HepG2 (cell line): ENCODE results near the gene PWP2. TPM values are rescaled to one million over a fixed set of nuclear protein-coding genes. Genes with fewer than 3 reads are reported as not detected.
A peak's percentile ranks its signal among the peaks of the same experiment; 100 is the strongest.

Experiments used
- ATAC-seq: fragments of 200-7000 bp; cut with Tn5 transposase; 3 replicates; pipeline ENCODE4 v1.9.1; 2020; ENCODE audit warnings: mild to moderate bottlenecking, moderate library complexity
- BruUV-seq: library from RNA; stranded (reverse); fragments of 400-500 nt; replicated peaks from 2 replicates; lab custom pipeline; 2021; lab: Mats Ljungman, UMichigan
- CTCF ChIA-PET: fragments of 300-600 bp; formaldehyde crosslinking; extraction: SDS; loops from one replicate; lab custom pipeline; 2021; ENCODE audit warnings: low total read pairs, inconsistent platforms, low intra/inter-chr PET ratio; lab: Yijun Ruan, JAX
- POLR2A ChIA-PET: fragments of 350-600 bp; sonication (Branson Sonifier 250); formaldehyde crosslinking; loops from one replicate; lab custom pipeline; 2020; ENCODE audit warnings: antibody characterized with exemption, inconsistent platforms; lab: Yijun Ruan, JAX
- DNase-seq: peaks from one replicate; pipeline ENCODE4 v3.0.0-alpha.2; 2015; ENCODE audit warnings: low spot score
- FAIRE-seq: peaks from 3 replicates; lab custom pipeline; 2011; peaks lifted over from hg19 to GRCh38; lab: Jason Lieb, UNC
- H2AFZ ChIP-seq: one replicate; pipeline ENCODE4 v1.6.1; 2011; ENCODE audit warnings: low read length, inconsistent platforms
- H3K27ac ChIP-seq: fragments of 300-600 bp; 3 replicates; pipeline ENCODE4 v1.8.0; 2011; ENCODE audit warnings: mixed run types, mild to moderate bottlenecking, mixed read lengths, low read length, inconsistent platforms; ENCODE audit not compliant: insufficient read depth; ENCODE audit errors: extremely low read length
- H3K27me3 ChIP-seq, 2 experiments: fragments of 200-600 bp in 1 of 2; 2 replicates in 1 of 2; 3 replicates in 1 of 2; pipeline versions ENCODE4 v1.6.0 to v1.8.0; 2011; ENCODE audit warnings: low read length in 2 of 2, mild to moderate bottlenecking in 2 of 2, moderate library complexity in 2 of 2, inconsistent platforms in 1 of 2; ENCODE audit not compliant: insufficient read depth in 2 of 2, control insufficient read depth in 1 of 2
- H3K36me3 ChIP-seq, 2 experiments: fragments of 200-600 bp in 1 of 2; replicated peaks in 1 of 2; 2 replicates in 1 of 2; 3 replicates in 1 of 2; pipeline versions ENCODE4 v1.5.1 to v1.8.0; 2011; ENCODE audit warnings: low read length in 2 of 2, inconsistent platforms in 1 of 2; ENCODE audit not compliant: insufficient read depth in 2 of 2, control insufficient read depth in 1 of 2
- H3K4me1 ChIP-seq: 2 replicates; pipeline ENCODE4 v1.5.1; 2012; ENCODE audit warnings: low read length, inconsistent platforms; ENCODE audit not compliant: insufficient read depth
- H3K4me2 ChIP-seq: 2 replicates; pipeline ENCODE4 v1.6.0; 2011; ENCODE audit warnings: low read depth, low read length, inconsistent platforms
- H3K4me3 ChIP-seq, 3 experiments: fragments of 200-600 bp in 1 of 3; sonication (generic), shearing (Covaris generic) in 1 of 3; replicated peaks in 1 of 3; 2 replicates each; pipeline ENCODE4 v1.5.1; 2011 to 2016; ENCODE audit warnings: low read length in 3 of 3, inconsistent platforms in 2 of 3, low read depth in 2 of 3, mild to moderate bottlenecking in 2 of 3, control low read depth in 1 of 3, mixed read lengths in 1 of 3; ENCODE audit not compliant: insufficient read depth in 1 of 3
- H3K79me2 ChIP-seq: one replicate; pipeline ENCODE4 v1.6.1; 2011; ENCODE audit warnings: low read length, inconsistent platforms; ENCODE audit not compliant: insufficient read depth
- H3K9ac ChIP-seq: 2 replicates; pipeline ENCODE4 v1.6.0; 2011; ENCODE audit warnings: mild to moderate bottlenecking, low read depth, low read length, inconsistent platforms; ENCODE audit not compliant: insufficient read depth
- H3K9me3 ChIP-seq: 2 replicates; pipeline ENCODE4 v1.5.1; 2012; ENCODE audit warnings: mild to moderate bottlenecking, low read length
- H4K20me1 ChIP-seq: 2 replicates; pipeline ENCODE4 v1.6.0; 2011; ENCODE audit warnings: inconsistent platforms, mild to moderate bottlenecking, low read length, moderate library complexity; ENCODE audit not compliant: insufficient read depth
- AGO2 ChIP-seq: fragments of 200-400 bp; formaldehyde crosslinking; optimal IDR thresholded peaks from 2 replicates; pipeline ENCODE3; 2017; ENCODE audit warnings: mild to moderate bottlenecking, low read depth, low read length, moderate library complexity
- ELK4 ChIP-seq: sonication (generic); formaldehyde crosslinking; IDR thresholded peaks from 2 replicates; pipeline ENCODE4 v1.9.0; 2021; ENCODE audit warnings: missing genetic modification reagents, borderline replicate concordance
- IRF9 ChIP-seq: sonication (generic); formaldehyde crosslinking; IDR thresholded peaks from 2 replicates; pipeline ENCODE4 v1.8.0; 2022; ENCODE audit warnings: missing genetic modification reagents, mild to moderate bottlenecking, borderline replicate concordance
- WGBS: methylation state at CpG from one replicate; pipeline ENCODE4 v1.1.6; 2017; ENCODE audit warnings: low lambda C conversion rate; 5-methylcytosine and 5-hydroxymethylcytosine counted together
- in situ Hi-C: cut with HindIII; loops from 2 replicates; pipeline ENCODE4 v1.10.0; 2017; ENCODE audit warnings: low pct_unique_long_range_greater_than_20kb; ENCODE audit not compliant: extremely low pct_ligation_motif_present
- intact Hi-C: fragments of 100-400 bp; cut with micrococcal nuclease; formaldehyde crosslinking; loops from one replicate; pipeline ENCODE4 v1.10.0; 2022; ENCODE audit not compliant: unreplicated experiment
- polyA plus RNA-seq, 8 experiments: library from polyadenylated mRNA; depleted of rRNA in 3 of 8; stranded (reverse) in 7 of 8; unstranded in 1 of 8; fragments of >200 nt; fragmentation: Illumina TruSeq in 4 of 8; extraction: Trizol in 4 of 8; gene quantifications; 2 replicates each; pipeline versions ENCODE4 v1.2.1 to v1.2.3, GENCODE V29; 2011 to 2016; ENCODE audit warnings: low read depth in 4 of 8, missing spikeins in 1 of 8, mixed read lengths in 1 of 8; ENCODE audit not compliant: insufficient read depth in 1 of 8
- total RNA-seq, 5 experiments: library from RNA; depleted of rRNA; stranded (reverse); fragments of >200 nt; fragmentation: Illumina TruSeq; extraction: Trizol; gene quantifications; 2 replicates each; pipeline ENCODE4 v1.2.3, GENCODE V29; 2016; ENCODE audit warnings: low read depth in 1 of 5
- TF ChIP-seq, protein P1 (sequence below): sonication (generic); formaldehyde crosslinking; IDR thresholded peaks from 2 replicates; pipeline ENCODE4 v1.8.1; 2022; ENCODE audit warnings: low read depth, mild to moderate bottlenecking, missing genetic modification reagents

Gene PWP2
- total and polyA plus RNA-seq, 2 of the 13 experiments (the other 11 are each of a cell fraction or from before 2014, with no cell fraction given): 7.7 to 17.0 TPM

GRCh38 chr21:44086636-44087425 is 20.4 kb upstream of the PWP2 start:
- ATAC-seq: no peak
- Histone ChIP-seq H4K20me1 (no peaks in the 10 kb centered on the region), H3K27me3 (no peaks in the 10 kb centered on the region), H3K9me3 (no peaks in the 10 kb centered on the region), H3K4me2 (no peak overlapping the region), H3K27ac (no peak overlapping the region), H2AFZ (no peak overlapping the region), H3K36me3 (peaks cover 15 to 70% of the 10 kb centered on the region in 2 experiments; a peak in 4 of 5 replicates), H3K4me3 (no peak overlapping the region), H3K79me2 (no peaks in the 10 kb centered on the region), H3K4me1 (no peaks in the 10 kb centered on the region)
- BruUV-seq: no TSS peak
- 95% methylated on average over 7 of the region's 21 CpGs for WGBS
- DNase-seq: no peak
- no peak for FAIRE-seq
- intact Hi-C loops (no loop called here), in situ Hi-C loops (no loop called here)
- POLR2A ChIA-PET: no interaction called here
- CTCF ChIA-PET: no interaction called here
- TF ChIP-seq AGO2 (peak; percentile 31), ELK4 (CRISPR knock-in tag) (no peak), IRF9 (CRISPR knock-in tag) (no peak)
- TF ChIP-seq, protein P1, sequence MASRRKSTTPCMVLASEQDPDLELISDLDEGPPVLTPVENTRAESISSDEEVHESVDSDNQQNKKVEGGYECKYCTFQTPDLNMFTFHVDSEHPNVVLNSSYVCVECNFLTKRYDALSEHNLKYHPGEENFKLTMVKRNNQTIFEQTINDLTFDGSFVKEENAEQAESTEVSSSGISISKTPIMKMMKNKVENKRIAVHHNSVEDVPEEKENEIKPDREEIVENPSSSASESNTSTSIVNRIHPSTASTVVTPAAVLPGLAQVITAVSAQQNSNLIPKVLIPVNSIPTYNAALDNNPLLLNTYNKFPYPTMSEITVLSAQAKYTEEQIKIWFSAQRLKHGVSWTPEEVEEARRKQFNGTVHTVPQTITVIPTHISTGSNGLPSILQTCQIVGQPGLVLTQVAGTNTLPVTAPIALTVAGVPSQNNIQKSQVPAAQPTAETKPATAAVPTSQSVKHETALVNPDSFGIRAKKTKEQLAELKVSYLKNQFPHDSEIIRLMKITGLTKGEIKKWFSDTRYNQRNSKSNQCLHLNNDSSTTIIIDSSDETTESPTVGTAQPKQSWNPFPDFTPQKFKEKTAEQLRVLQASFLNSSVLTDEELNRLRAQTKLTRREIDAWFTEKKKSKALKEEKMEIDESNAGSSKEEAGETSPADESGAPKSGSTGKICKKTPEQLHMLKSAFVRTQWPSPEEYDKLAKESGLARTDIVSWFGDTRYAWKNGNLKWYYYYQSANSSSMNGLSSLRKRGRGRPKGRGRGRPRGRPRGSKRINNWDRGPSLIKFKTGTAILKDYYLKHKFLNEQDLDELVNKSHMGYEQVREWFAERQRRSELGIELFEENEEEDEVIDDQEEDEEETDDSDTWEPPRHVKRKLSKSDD (CRISPR knock-in tag): no peak
- TF ChIP-seq, all 625 proteins: peak for 1
- H3K9ac ChIP-seq: no peak overlapping the region
